Motor neuron (in vitro differentiated cells): Measurements from ENCODE around the gene NPM1. TPM values are rescaled to one million over a fixed set of nuclear protein-coding genes. Genes with fewer than 3 reads are reported as not detected.

Experiments
- ATAC-seq, 8 experiments: fragments of 200-7000 bp; cut with Tn5 transposase; replicated peaks in 6 of 8; 2 replicates each; pipeline ENCODE4 v1.8.0; 2021; ENCODE audit warnings: mild to moderate bottlenecking in 8 of 8, moderate library complexity in 8 of 8
- H3K27ac ChIP-seq, 2 donors: fragments of 250-450 bp; sonication (Bioruptor Pico); 2 replicates each; pipeline ENCODE4 v1.9.0; 2021; ENCODE audit warnings: antibody characterized with exemption in 2 of 2, mild to moderate bottlenecking in 2 of 2, moderate library complexity in 1 of 2
- H3K4me1 ChIP-seq, 2 donors: fragments of 250-450 bp; sonication (Bioruptor Pico); replicated peaks in 1 of 2; 2 replicates each; pipeline ENCODE4 v1.6.1; 2021; ENCODE audit warnings: antibody characterized with exemption in 2 of 2, mild to moderate bottlenecking in 2 of 2, moderate library complexity in 1 of 2
- H3K4me3 ChIP-seq, 5 donors: fragments of 250-450 bp; sonication (Bioruptor Pico); 2 replicates each; pipeline ENCODE4 v1.9.0; 2021; ENCODE audit warnings: antibody characterized with exemption in 5 of 5, mild to moderate bottlenecking in 5 of 5, moderate library complexity in 4 of 5
- WGBS, 10 experiments: fragments of 450-650 bp; shearing (Covaris generic); methylation state at CpG; one replicate each; pipeline ENCODE4 v1.0.0; 2022; 5-methylcytosine and 5-hydroxymethylcytosine counted together
- in situ Hi-C, 9 experiments: fragments of 400-800 bp; cut with MboI; loops; one replicate each; pipeline ENCODE4 v1.15.0; 2021; ENCODE audit warnings: low sequenced_read_pairs in 9 of 9, low pct_unique_long_range_greater_than_20kb in 2 of 9; ENCODE audit not compliant: unreplicated experiment in 9 of 9
- total RNA-seq, 8 experiments: library from RNA; unstranded; fragments of 300-600 nt; gene quantifications; 2 replicates each; pipeline versions ENCODE4 v1.2.3 to v1.2.4, GENCODE V29; 2022

The NPM1 gene
- total RNA-seq, 8 experiments from 2014 or later = 1,095 to 3,241 (median 1,712) TPM

GRCh38 chr5:171453056-171453725, 65.5 kb downstream of the NPM1 start:
- 67 to 100% (median 90%) methylated on average over 1 to 10 of the region's 11 CpGs; no CpG with 5 or more reads in 2 of the 10 experiments for WGBS, 10 experiments
- no peak for ATAC-seq
- in situ Hi-C loops = no loop called here
- Histone ChIP-seq H3K4me1 (peaks cover 3 to 19% of the 10 kb centered on the region in 2 donors), H3K4me3 (no peak overlapping the region), H3K27ac (no peak overlapping the region)

DNA sequence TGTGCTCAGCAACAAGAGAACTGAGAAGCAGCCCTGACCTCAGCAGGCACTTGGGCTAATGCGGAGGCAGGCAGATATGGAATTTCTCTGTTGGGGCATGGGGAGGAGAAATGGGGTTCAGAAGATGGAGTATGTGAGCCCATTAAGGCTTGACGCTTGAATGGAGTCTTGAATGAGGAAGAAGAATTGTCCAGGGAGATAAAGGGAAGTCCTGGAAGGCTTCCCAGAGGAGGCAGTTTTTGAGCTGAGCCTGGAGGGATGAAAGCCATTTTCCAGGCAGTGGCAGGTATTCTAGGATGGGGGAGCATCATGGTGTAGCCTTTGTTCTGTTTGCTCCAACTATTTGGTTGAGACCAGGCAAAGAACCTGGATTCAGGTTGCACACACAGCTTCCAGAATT, 66.3 kb downstream of the NPM1 start:
- no peak overlapping the region for H3K27ac ChIP-seq
- no peak for ATAC-seq
- H3K4me3 ChIP-seq = no peak overlapping the region
- peaks cover 3 to 17% of the 10 kb centered on the region in 2 donors for H3K4me1 ChIP-seq
- WGBS, 10 experiments = 100% methylated on average over 1 of the region's 2 CpGs; no CpG with 5 or more reads in 4 of the 10 experiments
- in situ Hi-C loops = no loop called here

GRCh38 chr5:171454549-171454948, 66.9 kb downstream of the NPM1 start:
- no peak for ATAC-seq
- in situ Hi-C loops = no loop called here
- H3K4me3 ChIP-seq = no peak overlapping the region
- peaks cover 3 to 11% of the 10 kb centered on the region in 2 donors for H3K4me1 ChIP-seq
- 70 to 98% (median 82%) methylated on average over 2 to 9 of the region's 10 CpGs; no CpG with 5 or more reads in 4 of the 10 experiments for WGBS, 10 experiments
- H3K27ac ChIP-seq = no peak overlapping the region

GRCh38 chr5:171455522-171455921, 67.9 kb downstream of the NPM1 start:
- Histone ChIP-seq H3K4me1 (peaks cover 3 to 7% of the 10 kb centered on the region in 2 donors), H3K27ac (no peak overlapping the region), H3K4me3 (no peak overlapping the region)
- in situ Hi-C loops = no loop called here
- no peak for ATAC-seq
- WGBS, 10 experiments = 43 to 84% (median 60%) methylated on average over 1 to 2 of the region's 2 CpGs; no CpG with 5 or more reads in 5 of the 10 experiments

DNA sequence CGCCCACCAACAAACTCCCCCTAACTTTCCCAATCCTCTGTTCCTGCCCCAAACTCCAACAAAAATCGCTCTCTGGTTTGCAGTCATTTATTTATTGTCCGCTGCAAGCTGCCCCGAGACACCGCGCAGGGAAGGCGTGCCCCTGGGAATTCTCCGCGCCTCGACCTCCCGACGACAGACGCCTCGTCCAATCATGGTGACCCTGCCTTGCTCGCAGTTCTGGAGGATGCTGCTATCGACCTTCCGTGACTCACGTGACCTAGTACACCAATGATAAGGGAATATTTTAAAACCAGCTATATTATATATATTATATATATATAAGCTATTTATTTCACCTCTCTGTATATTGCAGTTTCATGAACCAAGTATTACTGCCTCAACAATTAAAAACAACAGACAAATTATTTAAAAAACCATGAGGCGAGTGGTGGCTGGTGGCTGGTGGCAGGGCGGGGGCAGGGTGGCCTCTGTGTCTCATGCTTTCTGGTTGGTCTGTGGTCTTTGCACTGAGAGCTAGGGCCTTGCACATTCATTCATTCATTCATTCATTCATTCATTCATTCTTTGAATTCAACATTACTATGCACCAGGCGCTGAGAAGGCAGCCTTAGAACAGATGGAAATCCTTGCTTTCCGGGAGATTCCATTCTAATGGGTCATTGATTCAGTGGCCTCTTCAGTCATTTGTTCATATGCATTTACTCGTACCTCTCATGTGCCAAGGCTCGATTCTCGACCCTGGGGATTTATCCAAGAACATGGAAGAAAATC, 69.7 kb downstream of the NPM1 start:
- 84 to 97% (median 93%) methylated on average over 4 to 16 of the region's 25 CpGs for WGBS, 10 experiments
- in situ Hi-C loops = no loop called here
- no peak overlapping the region for H3K4me3 ChIP-seq
- no peak overlapping the region for H3K27ac ChIP-seq
- H3K4me1 ChIP-seq = no peaks in the 10 kb centered on the region
- ATAC-seq = no peak

DNA sequence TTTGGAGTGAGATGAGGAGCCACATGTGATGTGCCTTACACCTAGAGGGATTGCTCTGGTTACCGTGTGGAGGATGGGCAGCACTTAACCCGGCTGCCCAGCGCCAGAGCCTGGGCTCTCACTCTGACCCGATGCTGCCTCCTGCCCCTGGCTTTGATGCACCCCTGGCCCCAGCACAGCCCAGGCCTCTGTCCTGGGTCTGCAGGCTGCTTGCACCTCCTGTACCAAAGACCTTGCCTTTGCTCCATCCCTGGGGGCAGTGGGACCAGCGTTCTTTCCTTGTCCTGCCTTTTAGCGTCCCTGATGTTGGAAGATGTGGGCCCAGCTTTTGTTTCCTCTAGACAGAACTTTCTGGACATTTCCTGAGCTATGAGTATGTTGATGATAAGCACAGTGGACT, 72.2 kb downstream of the NPM1 start:
- WGBS, 10 experiments = 50 to 83% (median 80%) methylated on average over 1 to 2 of the region's 6 CpGs; no CpG with 5 or more reads in 7 of the 10 experiments
- Histone ChIP-seq H3K27ac (no peak overlapping the region), H3K4me3 (no peak overlapping the region), H3K4me1 (peaks cover 0 to 4% of the 10 kb centered on the region in 2 donors)
- ATAC-seq = no peak
- in situ Hi-C loops = no loop called here

Other genes with a start within 250 kb of the NPM1 start
- gene TLX3, start 78.6 kb upstream of the NPM1 start, total RNA-seq = not detected
- 1 to 10 TPM in 1 of 8 experiments, under 1 TPM in 7; 0.22 to 6.7 (median 0.60) TPM for gene FGF18, start 31.8 kb downstream of the NPM1 start, total RNA-seq